WERI-Rb-1 (cell line): ENCODE results near the gene SORCS1.

ENCODE experiments used
- DNase-seq: peaks from one replicate; pipeline ENCODE4 v3.0.0-alpha.2; 2020
- H3K27ac ChIP-seq: fragments of 250-450 bp; sonication (Bioruptor Pico); 2 replicates; pipeline ENCODE4 v1.5.1; 2020; ENCODE audit warnings: mild to moderate bottlenecking, moderate library complexity
- H3K27me3 ChIP-seq: fragments of 250-450 bp; sonication (Bioruptor Pico); 2 replicates; pipeline ENCODE4 v1.5.1; 2021; ENCODE audit warnings: mild to moderate bottlenecking, low read depth, moderate library complexity; ENCODE audit not compliant: insufficient read depth, severe bottlenecking
- H3K36me3 ChIP-seq: fragments of 250-450 bp; sonication (Bioruptor Pico); 2 replicates; pipeline ENCODE4 v1.5.1; 2020; ENCODE audit warnings: mild to moderate bottlenecking, moderate library complexity
- H3K4me3 ChIP-seq: 2 replicates; pipeline ENCODE4 v1.5.1; 2011; ENCODE audit warnings: low read depth, mild to moderate bottlenecking, control low read depth, low read length
- H3K9me3 ChIP-seq: fragments of 250-450 bp; sonication (Bioruptor Pico); 2 replicates; pipeline ENCODE4 v1.5.1; 2021; ENCODE audit warnings: mild to moderate bottlenecking, moderate library complexity; ENCODE audit not compliant: severe bottlenecking
- CTCF ChIP-seq: IDR thresholded peaks from 2 replicates; pipeline ENCODE4 v1.5.1; 2011; ENCODE audit warnings: low read depth, mild to moderate bottlenecking, control low read depth, inconsistent platforms, low read length

Gene SORCS1

GRCh38 chr10:106714734-106715555 lies 449.6 kb downstream of the SORCS1 start:
- H3K27ac ChIP-seq = no peak overlapping the region

DNA sequence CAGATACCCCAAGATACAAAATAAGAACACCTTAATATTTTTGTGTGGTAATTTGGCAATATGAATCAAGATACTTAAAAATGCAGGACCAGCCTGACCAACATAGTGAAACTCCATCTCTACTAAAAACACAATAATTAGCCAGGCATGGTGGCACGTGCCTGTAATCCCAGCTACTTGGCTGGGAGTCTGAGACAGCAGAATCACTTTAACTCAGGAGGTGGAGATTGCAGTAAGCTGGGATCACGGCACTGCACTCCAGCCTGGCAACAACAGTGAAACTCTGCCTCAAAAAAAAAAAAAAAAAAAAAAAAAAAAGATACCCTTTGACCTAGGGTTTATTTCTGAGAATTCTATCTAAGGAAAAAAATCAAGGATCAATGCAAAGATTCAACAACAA lies 450.7 kb downstream of the SORCS1 start:
- Histone ChIP-seq H3K36me3 (no peaks in the 10 kb centered on the region), H3K4me3 (no peak overlapping the region), H3K27me3 (no peaks in the 10 kb centered on the region), H3K27ac (no peak overlapping the region), H3K9me3 (no peaks in the 10 kb centered on the region)
- no peak for TF ChIP-seq CTCF
- no peak for DNase-seq

More at GRCh38 chr10:106714734-106715555, 449.6 kb downstream of the SORCS1 start:
- no peak for DNase-seq
- H3K4me3 ChIP-seq = no peak overlapping the region
- no peak for TF ChIP-seq CTCF
- H3K36me3 ChIP-seq = no peaks in the 10 kb centered on the region
- no peaks in the 10 kb centered on the region for H3K27me3 ChIP-seq
- no peaks in the 10 kb centered on the region for H3K9me3 ChIP-seq

DNA sequence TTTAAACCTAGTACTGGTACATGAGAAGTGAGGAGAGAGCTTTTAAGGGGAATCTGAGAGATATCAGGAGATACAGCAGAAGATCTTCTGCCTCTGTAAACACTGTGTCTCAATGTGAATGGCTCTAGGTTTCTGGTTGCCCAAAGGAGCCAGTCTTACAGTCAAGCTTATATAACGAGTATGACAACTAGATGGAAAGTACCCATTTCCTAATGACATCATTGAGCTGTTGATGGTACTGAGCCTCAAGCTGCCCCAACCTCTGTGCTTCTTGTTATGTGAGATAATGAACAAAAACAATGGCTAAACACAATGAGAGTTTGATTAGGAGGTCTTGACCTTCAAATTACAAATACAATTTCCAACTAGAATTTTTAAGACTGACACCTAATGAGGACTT lies 451.5 kb downstream of the SORCS1 start:
- DNase-seq = no peak
- H3K27me3 ChIP-seq = no peaks in the 10 kb centered on the region
- H3K4me3 ChIP-seq = no peak overlapping the region
- no peaks in the 10 kb centered on the region for H3K36me3 ChIP-seq
- H3K27ac ChIP-seq = no peak overlapping the region
- H3K9me3 ChIP-seq = no peaks in the 10 kb centered on the region
- TF ChIP-seq CTCF = no peak

DNA sequence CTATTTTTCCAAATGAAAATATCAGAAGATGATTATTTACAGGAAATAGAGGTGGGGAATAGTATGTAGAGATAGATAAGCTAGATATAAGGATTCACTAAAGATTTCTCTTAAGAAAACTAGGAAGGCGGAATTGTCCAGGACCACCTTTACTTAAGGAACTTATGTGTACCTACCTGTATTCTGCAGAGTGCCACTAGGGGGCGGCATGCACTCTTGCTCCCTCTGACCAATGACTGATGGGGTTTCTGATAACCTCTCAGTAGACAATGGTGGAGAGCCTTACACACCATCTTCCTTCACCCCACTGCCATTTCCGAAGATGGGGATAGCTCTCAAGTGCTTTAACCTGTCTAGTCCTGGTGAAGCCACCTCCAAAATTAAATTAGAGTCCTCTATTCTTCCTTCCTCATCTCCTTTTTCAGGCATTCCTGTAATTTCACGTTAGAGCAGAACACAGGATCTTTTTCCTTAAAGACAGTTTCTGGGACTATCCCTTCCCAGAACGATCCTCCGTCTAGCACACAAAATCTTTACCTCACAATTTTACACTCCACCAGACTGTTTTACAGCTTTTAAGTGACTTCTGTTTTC lies 453.1 kb downstream of the SORCS1 start:
- peak; percentile 72 for DNase-seq
- no peaks in the 10 kb centered on the region for H3K27me3 ChIP-seq
- peak; percentile 78 for TF ChIP-seq CTCF
- no peaks in the 10 kb centered on the region for H3K9me3 ChIP-seq
- H3K4me3 ChIP-seq = no peak overlapping the region
- H3K27ac ChIP-seq = no peak overlapping the region
- no peaks in the 10 kb centered on the region for H3K36me3 ChIP-seq

- H3K4me3 ChIP-seq = no peak overlapping the region
- no peak for TF ChIP-seq CTCF
- H3K9me3 ChIP-seq = no peaks in the 10 kb centered on the region
- no peaks in the 10 kb centered on the region for H3K27me3 ChIP-seq
- DNase-seq = no peak
- H3K27ac ChIP-seq = no peak overlapping the region
- H3K36me3 ChIP-seq = no peaks in the 10 kb centered on the region
Observed at GRCh38 chr10:106708506-106708905, 456.0 kb downstream of the SORCS1 start.
